GM19455 (cell line): ENCODE results near the gene FRK.
"Not testable (repeated sequence)": the region's sequence is repeated elsewhere in the genome, so short reads cannot be mapped to it uniquely, and the experiment has no call there.

Source experiments
- ATAC-seq: cut with Tn5 transposase; IDR thresholded peaks from one replicate; pipeline ENCODE4 v1.9.1; 2021; ENCODE audit not compliant: unreplicated experiment

The FRK gene

GRCh38 chr6:116010386-116010785 is 50.3 kb downstream of the FRK start:
- ATAC-seq = no peak

- ATAC-seq = peak; percentile 68
These were observed 52.0 kb downstream of the FRK start for GRCh38 chr6:116008470-116009243.

GRCh38 chr6:116004841-116005815 is 55.6 kb downstream of the FRK start:
- ATAC-seq = no peak

- peak; percentile 85 for ATAC-seq
These were observed 57.0 kb downstream of the FRK start for GRCh38 chr6:116003668-116004067.

GRCh38 chr6:116002756-116003155 is 57.9 kb downstream of the FRK start:
- ATAC-seq = no peak

- no peak for ATAC-seq
These were observed 61.5 kb downstream of the FRK start for GRCh38 chr6:115999235-115999634.

GRCh38 chr6:115997990-115998585 is 62.6 kb downstream of the FRK start:
- ATAC-seq = no peak

GRCh38 chr6:115986026-115986425 is 74.7 kb downstream of the FRK start:
- no peak for ATAC-seq

- no peak for ATAC-seq
These were observed 75.9 kb downstream of the FRK start for GRCh38 chr6:115984809-115985208.

GRCh38 chr6:115983998-115984397 is 76.7 kb downstream of the FRK start:
- no peak for ATAC-seq

GRCh38 chr6:115982453-115982852 is 78.2 kb downstream of the FRK start:
- no peak for ATAC-seq

GRCh38 chr6:115977220-115977619 is 83.5 kb downstream of the FRK start:
- no peak for ATAC-seq

GRCh38 chr6:115976321-115976870 is 84.3 kb downstream of the FRK start:
- ATAC-seq = no peak

GRCh38 chr6:115972679-115973078 is 88.0 kb downstream of the FRK start:
- ATAC-seq = no peak

GRCh38 chr6:115971785-115972184 is 88.9 kb downstream of the FRK start:
- no peak for ATAC-seq

- no peak for ATAC-seq
These were observed 90.8 kb downstream of the FRK start for GRCh38 chr6:115969930-115970273.

- ATAC-seq = no peak
These were observed 91.3 kb downstream of the FRK start for GRCh38 chr6:115969207-115969929.

GRCh38 chr6:115960286-115960685 is 100.4 kb downstream of the FRK start:
- not testable (repeated sequence) for ATAC-seq

GRCh38 chr6:115958958-115959357 is 101.7 kb downstream of the FRK start:
- no peak for ATAC-seq

- no peak for ATAC-seq
These were observed 106.0 kb downstream of the FRK start for GRCh38 chr6:115954740-115955139.

- ATAC-seq = no peak
These were observed 111.9 kb downstream of the FRK start for GRCh38 chr6:115948751-115949150.
